IMR-90 (cell line): ENCODE data around the gene SRRM4. TPM values are rescaled to one million over a fixed set of nuclear protein-coding genes. Genes with fewer than 3 reads are reported as not detected.

Experiments
- ATAC-seq: fragments of 200-7000 bp; cut with Tn5 transposase; 2 replicates; pipeline ENCODE4 v1.9.1; 2020; ENCODE audit warnings: low read depth, mild to moderate bottlenecking, moderate library complexity
- BruUV-seq: library from RNA; stranded (reverse); fragments of 400-500 nt; replicated peaks from 2 replicates; lab custom pipeline; 2021; lab: Mats Ljungman, UMichigan
- CTCF ChIA-PET: fragments of 300-600 bp; formaldehyde crosslinking; extraction: SDS; loops from one replicate; lab custom pipeline; 2021; ENCODE audit warnings: antibody characterized with exemption; lab: Yijun Ruan, JAX
- POLR2A ChIA-PET: fragments of 300-600 bp; sonication (Branson Sonifier 250); formaldehyde crosslinking; loops from one replicate; lab custom pipeline; 2022; ENCODE audit warnings: antibody characterized with exemption; ENCODE audit not compliant: unreplicated experiment; lab: Charles Lee
- DNase-seq: peaks from one replicate; pipeline ENCODE4 v3.0.0; 2013
- H2AFZ ChIP-seq: replicated peaks from 2 replicates; pipeline ENCODE3; 2013; ENCODE audit warnings: low read length, mild to moderate bottlenecking; ENCODE audit not compliant: poor library complexity
- H2AK5ac ChIP-seq: 2 replicates; pipeline ENCODE4 v1.6.1; 2013; ENCODE audit warnings: low read depth, low read length, inconsistent platforms
- H2AK9ac ChIP-seq: replicated peaks from 2 replicates; pipeline ENCODE3; 2013; ENCODE audit warnings: mild to moderate bottlenecking, low read depth, low read length, moderate library complexity; ENCODE audit not compliant: poor library complexity
- H2BK120ac ChIP-seq: 2 replicates; pipeline ENCODE4 v1.6.1; 2013; ENCODE audit warnings: low read depth, low read length, inconsistent platforms
- H2BK15ac ChIP-seq: 3 replicates; pipeline ENCODE4 v1.6.1; 2013; ENCODE audit warnings: low read depth, low read length, inconsistent platforms
- H2BK20ac ChIP-seq: 2 replicates; pipeline ENCODE4 v1.6.1; 2013; ENCODE audit warnings: low read depth, mild to moderate bottlenecking, inconsistent platforms, low read length, moderate library complexity
- H2BK5ac ChIP-seq: 2 replicates; pipeline ENCODE4 v1.6.1; 2013; ENCODE audit warnings: mild to moderate bottlenecking, low read depth, low read length, inconsistent platforms; ENCODE audit not compliant: poor library complexity, severe bottlenecking
- H3K14ac ChIP-seq: replicated peaks from 2 replicates; pipeline ENCODE4 v1.6.1; 2013; ENCODE audit warnings: low read depth, low read length, inconsistent platforms
- H3K18ac ChIP-seq: 2 replicates; pipeline ENCODE4 v1.6.1; 2013; ENCODE audit warnings: low read depth, low read length, control low read depth
- H3K23ac ChIP-seq: 2 replicates; pipeline ENCODE4 v1.6.1; 2013; ENCODE audit warnings: low read depth, low read length, inconsistent platforms
- H3K27ac ChIP-seq: 2 replicates; pipeline ENCODE4 v1.5.1; 2013; ENCODE audit warnings: mild to moderate bottlenecking, control low read depth, low read length; ENCODE audit not compliant: insufficient read depth
- H3K27me3 ChIP-seq: 2 replicates; pipeline ENCODE4 v1.6.1; 2013; ENCODE audit warnings: low read length; ENCODE audit not compliant: control insufficient read depth, insufficient read depth
- H3K36me3 ChIP-seq: 2 replicates; pipeline ENCODE4 v1.6.1; 2013; ENCODE audit warnings: low read length, mixed read lengths; ENCODE audit not compliant: control insufficient read depth, insufficient read depth
- H3K4ac ChIP-seq: 2 replicates; pipeline ENCODE4 v1.6.1; 2013; ENCODE audit warnings: low read depth, low read length, inconsistent platforms
- H3K4me1 ChIP-seq: 2 replicates; pipeline ENCODE4 v1.6.1; 2013; ENCODE audit warnings: low read length, mixed read lengths; ENCODE audit not compliant: control insufficient read depth, insufficient read depth
- H3K4me2 ChIP-seq: 2 replicates; pipeline ENCODE4 v1.6.1; 2013; ENCODE audit warnings: low read depth, mild to moderate bottlenecking, control low read depth, low read length, moderate library complexity
- H3K4me3 ChIP-seq: 2 replicates; pipeline ENCODE4 v1.5.1; 2013; ENCODE audit warnings: low read depth, mild to moderate bottlenecking, control low read depth, low read length, moderate library complexity; ENCODE audit not compliant: insufficient read depth
- H3K56ac ChIP-seq: 2 replicates; pipeline ENCODE4 v1.6.1; 2013; ENCODE audit warnings: low read length, inconsistent platforms; ENCODE audit not compliant: insufficient read depth; ENCODE audit errors: extremely low read depth
- H3K79me1 ChIP-seq, 2 experiments: 2 replicates each; pipeline ENCODE4 v1.6.1; 2013; ENCODE audit warnings: low read length in 2 of 2, inconsistent platforms in 1 of 2, low read depth in 1 of 2
- H3K9ac ChIP-seq: 2 replicates; pipeline ENCODE4 v1.6.1; 2013; ENCODE audit warnings: low read depth, low read length, control low read depth
- H3K9me1 ChIP-seq: 2 replicates; pipeline ENCODE4 v1.6.1; 2013; ENCODE audit warnings: low read length, inconsistent platforms; ENCODE audit not compliant: insufficient read depth
- H3K9me3 ChIP-seq: 2 replicates; pipeline ENCODE4 v1.6.1; 2013; ENCODE audit warnings: low read length; ENCODE audit not compliant: control insufficient read depth, insufficient read depth
- H4K20me1 ChIP-seq: 2 replicates; pipeline ENCODE4 v1.6.1; 2013; ENCODE audit warnings: low read length, inconsistent platforms; ENCODE audit not compliant: insufficient read depth
- H4K5ac ChIP-seq: 2 replicates; pipeline ENCODE4 v1.6.1; 2013; ENCODE audit warnings: mild to moderate bottlenecking, low read depth, low read length, control low read depth
- H4K8ac ChIP-seq, 2 experiments: 2 replicates each; pipeline ENCODE4 v1.6.1; 2013; ENCODE audit warnings: low read depth in 2 of 2, low read length in 2 of 2, control low read depth in 1 of 2, inconsistent platforms in 1 of 2
- H4K91ac ChIP-seq: 2 replicates; pipeline ENCODE4 v1.6.1; 2013; ENCODE audit warnings: low read depth, low read length, inconsistent platforms; ENCODE audit not compliant: insufficient read depth
- CHD1 ChIP-seq: IDR thresholded peaks from 2 replicates; pipeline ENCODE4 v1.6.1; 2012; ENCODE audit warnings: low read depth, low read length, improper control_type of control experiment
- MAZ ChIP-seq: IDR thresholded peaks from 2 replicates; pipeline ENCODE4 v1.6.1; 2012; ENCODE audit warnings: low read depth, mild to moderate bottlenecking, low read length, improper control_type of control experiment, moderate library complexity, borderline replicate concordance
- NFE2L2 ChIP-seq: fragments of 150-350 bp; IDR thresholded peaks from 2 replicates; pipeline ENCODE4 v1.6.1; 2016; ENCODE audit warnings: low read depth, mild to moderate bottlenecking, low read length
- WGBS, 2 experiments: methylation state at CpG; one replicate each; pipeline versions ENCODE4 v1.1.5 to v1.1.7; 2013; ENCODE audit warnings: missing lambda C conversion rate in 2 of 2; ENCODE audit not compliant: insufficient read length in 1 of 2; ENCODE audit errors: extremely low coverage in 2 of 2; 5-methylcytosine and 5-hydroxymethylcytosine counted together
- dilution Hi-C: fragments of 300-500 bp; cut with HindIII; formaldehyde crosslinking; loops from one replicate; pipeline ENCODE4 v1.14.3; 2018; ENCODE audit warnings: low sequenced_read_pairs; ENCODE audit not compliant: unreplicated experiment
- in situ Hi-C: fragments of 300-500 bp; cut with MboI; formaldehyde crosslinking; loops from 3 replicates; pipeline ENCODE4 v1.14.3; 2019; ENCODE audit warnings: low sequenced_read_pairs, inconsistent platforms, mixed read lengths
- intact Hi-C: fragments of 100-400 bp; cut with micrococcal nuclease; formaldehyde crosslinking; loops from 2 replicates; pipeline ENCODE4 v1.10.0; 2022
- polyA plus RNA-seq, 3 experiments: library from polyadenylated mRNA; depleted of rRNA; stranded (reverse); fragments of >200 nt; gene quantifications; 2 replicates each; pipeline ENCODE4 v1.2.3, GENCODE V29; 2012; ENCODE audit warnings: low replicate concordance in 1 of 3
- total RNA-seq: library from RNA; depleted of rRNA; stranded (reverse); fragments of >200 nt; gene quantifications from 2 replicates; pipeline ENCODE4 v1.2.3, GENCODE V29; 2012

SRRM4 gene
- total and polyA plus RNA-seq, 2 of the 4 experiments (the other 2 are of a cell fraction), result not detected

- ChIA-PET POLR2A (no interaction called here), CTCF (no interaction called here)
- no CpG with 5 or more reads among the region's 2 CpGs for WGBS, 2 experiments
- no peak overlapping the region for H3K4me3 ChIP-seq
- H3K9ac ChIP-seq, result no peak overlapping the region
- H3K4me2 ChIP-seq, result no peak overlapping the region
- in situ Hi-C loops (no loop called here), dilution Hi-C loops (no loop called here), intact Hi-C loops (no loop called here)
- no peak overlapping the region for H4K8ac ChIP-seq
- no peak overlapping the region for H3K56ac ChIP-seq
- no peak overlapping the region for H2BK5ac ChIP-seq
- no peak overlapping the region for H4K91ac ChIP-seq
- H3K27ac ChIP-seq, result no peak overlapping the region
- H3K36me3 ChIP-seq, result no peaks in the 10 kb centered on the region
- H2AK5ac ChIP-seq, result no peak overlapping the region
- H3K4me1 ChIP-seq, result no peaks in the 10 kb centered on the region
- H3K27me3 ChIP-seq, result no peaks in the 10 kb centered on the region
- H3K9me3 ChIP-seq, result peaks cover 12% of the 10 kb centered on the region
- H3K23ac ChIP-seq, result no peak overlapping the region
- no peak overlapping the region for H2BK120ac ChIP-seq
- H3K4ac ChIP-seq, result no peak overlapping the region
- TF ChIP-seq MAZ (no peak), CHD1 (no peak), NFE2L2 (no peak)
- no peak overlapping the region for H3K14ac ChIP-seq
- BruUV-seq, result no TSS peak
- no peaks in the 10 kb centered on the region for H4K20me1 ChIP-seq
- no peak overlapping the region for H2AFZ ChIP-seq
- no peak overlapping the region for H3K18ac ChIP-seq
- no peak for ATAC-seq
- H2BK20ac ChIP-seq, result no peak overlapping the region
- H3K9me1 ChIP-seq, result no peaks in the 10 kb centered on the region
- no peak overlapping the region for H2BK15ac ChIP-seq
- no peaks in the 10 kb centered on the region for H3K79me1 ChIP-seq
- no peak overlapping the region for H2AK9ac ChIP-seq
- no peak overlapping the region for H4K5ac ChIP-seq
- no peak for DNase-seq
These were observed 3.0 kb downstream of the SRRM4 start for GRCh38 chr12:118984161-118984943.
